GM23248 (cell line): Measurements from ENCODE around the gene PLCB4.

Experiments
- EZH2 ChIP-seq: fragments of 200-600 bp; sonication (generic); IDR thresholded peaks from 2 replicates; pipeline ENCODE4 v1.6.1; 2018; ENCODE audit warnings: antibody characterized with exemption, mild to moderate bottlenecking; ENCODE audit not compliant: insufficient read depth, poor library complexity, severe bottlenecking
- EZH2phosphoT487 ChIP-seq: fragments of 200-600 bp; sonication (generic); IDR thresholded peaks from 2 replicates; pipeline ENCODE4 v1.6.1; 2018; ENCODE audit warnings: antibody characterized with exemption, moderate library complexity, mild to moderate bottlenecking, low read depth; ENCODE audit not compliant: insufficient read depth

- no peak for TF ChIP-seq EZH2phosphoT487
- no peak for TF ChIP-seq EZH2
Observed at GRCh38 chr20:9228774-9229450, 160.0 kb downstream of the PLCB4 start.
